GM12872 (cell line): ENCODE results near the gene PGM2.

ENCODE experiments used
- TF ChIP-seq, protein P1 (sequence below): IDR thresholded peaks from 3 replicates; pipeline ENCODE4 v1.5.1; 2011; ENCODE audit warnings: low read depth, mild to moderate bottlenecking, low read length, moderate library complexity; ENCODE audit not compliant: insufficient read depth

Gene PGM2

DNA sequence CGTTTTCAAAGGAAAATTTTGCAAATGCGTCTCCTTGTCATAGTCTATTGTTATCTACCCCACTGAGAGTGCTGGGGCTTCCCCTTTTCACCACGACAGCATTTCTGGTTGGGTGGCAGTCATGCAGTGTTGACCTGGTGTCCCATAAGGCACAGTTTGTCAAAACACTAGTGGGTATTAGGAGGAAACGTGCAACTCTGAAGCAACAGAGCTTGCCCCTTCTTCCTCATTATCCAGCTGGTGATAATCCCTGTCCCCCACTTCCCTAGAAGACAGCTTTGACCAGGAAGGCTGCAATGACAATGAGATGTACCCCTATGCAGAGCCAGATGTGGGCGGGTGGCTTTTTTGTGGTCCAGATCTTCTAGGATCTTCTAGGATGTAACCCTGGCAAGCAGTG lies 66.2 kb downstream of the PGM2 start:
- TF ChIP-seq, protein P1, sequence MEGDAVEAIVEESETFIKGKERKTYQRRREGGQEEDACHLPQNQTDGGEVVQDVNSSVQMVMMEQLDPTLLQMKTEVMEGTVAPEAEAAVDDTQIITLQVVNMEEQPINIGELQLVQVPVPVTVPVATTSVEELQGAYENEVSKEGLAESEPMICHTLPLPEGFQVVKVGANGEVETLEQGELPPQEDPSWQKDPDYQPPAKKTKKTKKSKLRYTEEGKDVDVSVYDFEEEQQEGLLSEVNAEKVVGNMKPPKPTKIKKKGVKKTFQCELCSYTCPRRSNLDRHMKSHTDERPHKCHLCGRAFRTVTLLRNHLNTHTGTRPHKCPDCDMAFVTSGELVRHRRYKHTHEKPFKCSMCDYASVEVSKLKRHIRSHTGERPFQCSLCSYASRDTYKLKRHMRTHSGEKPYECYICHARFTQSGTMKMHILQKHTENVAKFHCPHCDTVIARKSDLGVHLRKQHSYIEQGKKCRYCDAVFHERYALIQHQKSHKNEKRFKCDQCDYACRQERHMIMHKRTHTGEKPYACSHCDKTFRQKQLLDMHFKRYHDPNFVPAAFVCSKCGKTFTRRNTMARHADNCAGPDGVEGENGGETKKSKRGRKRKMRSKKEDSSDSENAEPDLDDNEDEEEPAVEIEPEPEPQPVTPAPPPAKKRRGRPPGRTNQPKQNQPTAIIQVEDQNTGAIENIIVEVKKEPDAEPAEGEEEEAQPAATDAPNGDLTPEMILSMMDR: no peak

DNA sequence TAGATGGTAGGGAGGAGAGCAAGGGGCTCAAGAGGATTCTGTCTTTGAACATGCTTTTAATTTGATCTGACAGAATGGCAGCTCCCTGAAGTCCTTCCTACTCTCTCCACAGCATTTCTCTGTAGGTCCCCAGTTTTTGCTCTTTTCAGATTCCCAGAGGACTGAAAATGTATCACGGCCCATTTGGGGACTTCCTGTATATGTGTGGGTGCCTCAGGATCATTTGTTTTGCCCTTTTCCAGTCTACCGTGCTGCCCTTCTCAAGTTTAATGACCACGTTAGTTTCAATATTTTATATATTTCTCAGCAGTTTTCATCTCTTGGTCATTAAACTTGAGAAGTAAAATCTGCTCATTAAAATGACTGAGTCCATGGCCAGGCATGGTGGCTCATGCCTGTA lies 66.7 kb downstream of the PGM2 start:
- TF ChIP-seq, protein P1: no peak

DNA sequence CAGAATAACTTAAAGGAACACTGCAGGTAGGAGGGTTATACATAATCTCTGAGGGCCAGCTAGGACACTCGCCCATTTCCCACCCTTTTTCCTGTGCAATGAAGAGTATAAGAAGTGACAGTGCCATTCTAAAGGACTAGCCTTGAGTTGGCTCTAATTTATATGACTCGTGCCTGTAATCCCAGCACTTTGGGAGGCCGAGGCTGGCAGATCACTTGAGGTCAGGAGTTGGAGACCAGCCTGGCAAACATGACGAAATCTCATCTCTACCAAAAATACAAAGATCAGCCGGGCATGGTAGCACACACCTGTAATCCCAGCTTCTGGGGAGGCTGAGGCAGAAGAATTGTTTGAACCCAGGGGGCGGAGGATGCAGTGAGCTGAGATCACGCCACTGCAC lies 68.8 kb downstream of the PGM2 start:
- TF ChIP-seq, protein P1: no peak

DNA sequence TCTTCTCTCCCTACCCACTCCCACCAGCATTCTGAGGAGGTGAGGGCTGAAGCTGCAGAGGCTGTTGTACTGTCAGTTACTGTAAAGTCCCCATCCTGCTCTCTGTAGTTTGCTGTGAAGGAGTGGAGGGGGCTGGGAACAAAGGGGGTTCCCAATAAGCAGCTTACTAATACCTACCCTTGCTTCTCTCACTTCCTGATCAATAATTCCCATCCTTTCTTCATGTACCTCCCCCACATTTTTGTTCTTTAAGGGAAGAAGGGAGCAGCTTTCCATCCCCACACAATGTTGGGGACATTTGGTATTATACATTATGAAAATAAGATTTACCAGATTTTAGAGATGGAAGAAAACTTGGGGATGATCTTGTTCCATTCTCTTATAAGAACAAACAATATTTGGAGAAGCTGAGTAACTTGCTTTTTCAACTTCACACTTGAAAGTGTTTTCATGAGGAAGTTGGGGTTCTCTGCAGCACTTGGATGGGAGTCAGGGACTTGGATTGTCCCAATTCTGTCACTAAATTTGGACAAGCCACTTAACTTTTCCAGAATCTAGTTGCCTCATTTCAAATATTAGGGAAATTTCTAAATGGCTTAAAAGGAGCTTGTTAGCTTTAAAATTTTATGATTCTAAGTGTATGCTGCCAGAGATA lies 69.8 kb downstream of the PGM2 start:
- TF ChIP-seq, protein P1: no peak

DNA sequence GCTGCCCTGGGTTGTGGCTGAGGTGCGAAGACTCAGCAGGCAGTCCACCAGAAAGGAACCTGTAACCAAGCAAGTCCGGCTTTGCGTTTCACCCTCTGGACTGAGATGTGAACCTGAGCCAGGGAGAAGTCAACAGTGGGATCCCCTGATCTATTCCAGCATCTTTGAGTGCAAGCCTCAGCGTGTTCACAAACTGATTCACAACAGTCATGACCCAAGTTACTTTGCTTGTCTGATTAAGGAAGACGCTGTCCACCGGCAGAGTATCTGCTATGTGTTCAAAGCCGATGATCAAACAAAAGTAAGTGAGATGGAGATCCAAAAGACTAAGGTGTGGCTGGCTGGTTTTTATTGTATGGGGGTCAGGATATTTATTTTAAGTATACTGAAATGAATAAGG lies 75.7 kb downstream of the PGM2 start:
- TF ChIP-seq, protein P1: no peak

DNA sequence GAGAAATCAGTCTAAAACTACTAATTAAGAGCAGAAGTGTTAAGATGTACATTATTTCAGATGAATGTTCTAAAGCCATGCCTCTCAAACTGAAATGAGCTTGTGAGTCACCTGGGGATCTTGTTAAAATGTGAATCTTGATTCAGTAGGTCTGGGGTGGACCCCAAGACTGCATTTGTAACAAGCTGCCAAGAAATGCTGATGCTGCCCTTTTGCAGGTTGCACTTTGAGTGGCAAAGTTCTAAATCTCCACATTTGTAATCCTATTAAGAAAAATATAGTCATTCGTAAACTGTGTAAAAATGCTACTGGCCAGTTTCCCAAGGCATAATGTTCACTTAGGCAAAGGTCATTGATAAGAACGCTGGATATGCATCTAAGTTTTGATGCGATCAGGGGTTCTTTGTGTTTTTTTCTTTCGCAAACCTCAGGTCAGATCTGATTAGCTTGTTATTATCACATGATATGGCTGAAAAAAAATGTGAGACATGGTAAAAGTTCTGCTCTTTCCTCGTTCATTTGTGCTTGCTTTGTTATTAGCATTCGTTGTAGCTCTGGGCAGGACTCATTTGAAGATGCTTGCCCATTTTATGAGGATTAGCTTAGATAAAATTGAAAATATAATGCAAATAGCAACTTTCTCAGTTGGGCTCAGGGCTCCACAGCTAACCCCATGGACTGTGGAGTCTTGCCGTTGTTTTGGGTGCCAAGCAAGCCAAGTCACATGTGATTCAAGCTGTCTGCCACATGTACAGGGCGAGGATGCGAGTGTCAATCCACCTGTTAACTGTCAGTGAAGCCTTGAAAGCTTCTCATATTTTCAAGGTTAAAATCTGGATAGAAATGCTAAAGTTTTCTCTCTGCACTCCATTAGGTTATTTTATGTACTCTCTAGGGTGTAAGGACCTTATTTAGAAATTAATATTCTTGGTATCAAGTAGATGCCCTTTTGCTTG lies 76.5 kb downstream of the PGM2 start:
- TF ChIP-seq, protein P1: no peak

DNA sequence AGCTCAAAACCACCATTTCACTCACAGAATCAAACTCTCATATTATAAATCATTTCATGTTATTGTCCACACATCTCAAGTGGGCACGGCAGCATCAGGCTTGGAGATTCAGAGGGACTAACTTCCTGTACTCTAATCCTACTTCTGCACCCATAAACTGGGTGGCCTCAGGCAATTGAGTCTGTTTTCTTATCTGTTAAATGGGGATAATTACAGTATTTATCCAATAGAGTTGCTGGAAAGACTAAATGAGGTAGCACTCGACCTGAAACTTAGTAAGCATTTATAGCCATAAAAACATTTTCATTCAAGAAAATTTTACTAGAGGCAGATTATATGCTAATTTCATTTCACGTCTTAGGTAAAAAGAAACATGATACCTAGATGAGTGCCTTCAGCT lies 77.4 kb downstream of the PGM2 start:
- TF ChIP-seq, protein P1: no peak
